A549 (cell line): ENCODE results near the gene ACVR2A.

ENCODE experiments used
- CTCF ChIP-seq: fragments of >200 bp; sonication (Bioruptor Twin); formaldehyde crosslinking; IDR thresholded peaks from 3 replicates; pipeline ENCODE4 v1.5.1; 2016
- HDAC2 ChIP-seq: fragments of 200-600 bp; sonication (generic); IDR thresholded peaks from 2 replicates; pipeline ENCODE4 v1.6.1; 2016
- POLR2A ChIP-seq: IDR thresholded peaks from 2 replicates; pipeline ENCODE4 v1.6.1; 2012; ENCODE audit warnings: mild to moderate bottlenecking, low read length

GRCh38 chr2:147854557-147855134 lies 9.8 kb downstream of the ACVR2A start:
- TF ChIP-seq CTCF (no peak), HDAC2 (no peak), POLR2A (no peak)
